ENCODE data around the gene OPN5. TPM values are rescaled to one million over a fixed set of nuclear protein-coding genes. Genes with fewer than 3 reads are reported as not detected.

The OPN5 gene
- total RNA-seq, 3 donors from 2014 or later, result not detected

DNA sequence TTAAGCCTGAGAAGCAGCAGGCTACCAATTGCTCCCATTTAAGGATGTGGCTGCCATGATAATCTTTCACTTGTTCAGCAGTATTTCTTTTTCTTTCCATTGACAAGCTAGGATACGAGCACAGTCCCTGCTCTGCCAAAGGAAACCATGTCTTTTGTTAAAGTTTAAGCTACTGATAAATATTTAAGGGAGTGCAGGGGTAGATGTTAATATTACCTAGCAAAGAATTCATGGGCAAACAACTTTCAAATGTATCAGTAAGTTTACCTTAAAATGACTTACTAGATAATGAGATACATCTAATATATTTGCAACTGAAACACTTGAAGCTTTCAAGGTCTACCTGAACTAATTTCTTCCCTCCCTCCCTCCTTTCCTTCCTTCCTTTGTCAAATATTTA, 77.3 kb downstream of the OPN5 start:
- DNase-seq (no peak), ATAC-seq (no peak)
- H3K9me3 Mint-ChIP-seq, result no peaks in the 10 kb centered on the region
- no peak overlapping the region for H3K4me3 Mint-ChIP-seq
- H3K4me1 Mint-ChIP-seq (ENCODE audit: low read depth), result no peaks in the 10 kb centered on the region
- no peaks in the 10 kb centered on the region for H3K36me3 Mint-ChIP-seq (ENCODE audit: insufficient read depth)
- no peaks in the 10 kb centered on the region for H3K27me3 Mint-ChIP-seq (ENCODE audit: low read depth)

- H3K36me3 Mint-ChIP-seq (ENCODE audit: insufficient read depth), result no peaks in the 10 kb centered on the region
- no peaks in the 10 kb centered on the region for H3K4me1 Mint-ChIP-seq (ENCODE audit: low read depth)
- no peaks in the 10 kb centered on the region for H3K27me3 Mint-ChIP-seq (ENCODE audit: low read depth)
- ATAC-seq (no peak), DNase-seq (no peak)
- H3K4me3 Mint-ChIP-seq, result no peak overlapping the region
- no peaks in the 10 kb centered on the region for H3K9me3 Mint-ChIP-seq
Observed at GRCh38 chr6:47862731-47863130, 80.9 kb downstream of the OPN5 start.

- no peaks in the 10 kb centered on the region for H3K4me1 Mint-ChIP-seq (ENCODE audit: low read depth)
- DNase-seq, result no peak
- no peaks in the 10 kb centered on the region for H3K9me3 Mint-ChIP-seq
- no peak for ATAC-seq
- H3K27me3 Mint-ChIP-seq (ENCODE audit: low read depth), result no peaks in the 10 kb centered on the region
- H3K4me3 Mint-ChIP-seq, result no peak overlapping the region
- H3K36me3 Mint-ChIP-seq (ENCODE audit: insufficient read depth), result no peaks in the 10 kb centered on the region
Observed at GRCh38 chr6:47865206-47865605, 83.4 kb downstream of the OPN5 start.

DNA sequence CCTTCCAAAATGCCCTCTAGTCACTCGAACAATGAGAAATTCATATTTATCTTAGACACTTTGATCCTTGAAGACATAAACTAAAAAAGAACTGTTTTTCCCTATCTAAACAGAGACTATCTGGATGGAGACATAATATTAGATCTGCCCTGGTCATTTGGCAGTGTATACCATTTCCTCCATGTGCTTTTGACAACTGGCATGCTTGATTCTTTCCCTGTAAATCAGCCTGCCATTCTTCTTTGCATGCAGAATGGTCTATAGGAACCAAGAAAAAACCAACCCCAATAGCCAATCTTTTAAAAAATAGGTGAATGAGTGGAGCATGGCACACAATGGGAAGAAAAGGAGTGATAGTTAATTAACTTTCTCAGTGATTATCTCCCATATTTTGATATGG, 93.8 kb downstream of the OPN5 start:
- H3K36me3 Mint-ChIP-seq (ENCODE audit: insufficient read depth), result no peaks in the 10 kb centered on the region
- H3K4me1 Mint-ChIP-seq (ENCODE audit: low read depth), result no peaks in the 10 kb centered on the region
- H3K9me3 Mint-ChIP-seq, result no peaks in the 10 kb centered on the region
- H3K27me3 Mint-ChIP-seq (ENCODE audit: low read depth), result peaks cover 2% of the 10 kb centered on the region
- no peak overlapping the region for H3K4me3 Mint-ChIP-seq
- ATAC-seq (no peak), DNase-seq (no peak)

Other genes starting within 250 kb of the OPN5 start
- not detected for gene ADGRF4, start 83.5 kb upstream of the OPN5 start, total RNA-seq